Mesothelial cell of epicardium (in vitro differentiated cells): Measurements from ENCODE around the gene SNX1. TPM values are rescaled to one million over a fixed set of nuclear protein-coding genes. Genes with fewer than 3 reads are reported as not detected.

Experiments
- DNase-seq, 2 experiments: peaks; one replicate each; pipeline ENCODE4 v3.0.0; 2021; ENCODE audit warnings: low spot score in 2 of 2; ENCODE audit not compliant: unreplicated experiment in 2 of 2
- H3K27ac Mint-ChIP-seq: 2 replicates; pipeline ENCODE4 v1.8.0; 2021; ENCODE audit warnings: mixed read lengths
- H3K27me3 Mint-ChIP-seq: 2 replicates; pipeline ENCODE4 v1.8.0; 2021; ENCODE audit warnings: low read depth, mixed read lengths
- H3K36me3 Mint-ChIP-seq: 2 replicates; pipeline ENCODE4 v1.8.0; 2021; ENCODE audit warnings: mixed read lengths
- H3K4me1 Mint-ChIP-seq: 2 replicates; pipeline ENCODE4 v1.8.0; 2021; ENCODE audit warnings: mixed read lengths
- H3K4me3 Mint-ChIP-seq: 2 replicates; pipeline ENCODE4 v1.8.0; 2021; ENCODE audit warnings: mild to moderate bottlenecking, moderate library complexity, mixed read lengths
- H3K9me3 Mint-ChIP-seq: 2 replicates; pipeline ENCODE4 v1.8.0; 2021; ENCODE audit warnings: mixed read lengths
- CTCF ChIP-seq: fragments of 200-600 bp; sonication (generic); IDR thresholded peaks from one replicate; pipeline ENCODE4 v1.5.0; 2021; ENCODE audit warnings: antibody characterized with exemption; ENCODE audit not compliant: unreplicated experiment
- total RNA-seq: library from RNA; stranded (reverse); gene quantifications from 3 replicates; pipeline ENCODE4 v1.2.1, GENCODE V29; 2021

Gene SNX1
- total RNA-seq, 1 donor from 2014 or later: 93.6 TPM

- no peak overlapping the region for H3K4me3 Mint-ChIP-seq
- no peaks in the 10 kb centered on the region for H3K9me3 Mint-ChIP-seq
- peaks cover 17% of the 10 kb centered on the region for H3K27me3 Mint-ChIP-seq
- no peak for DNase-seq
- H3K4me1 Mint-ChIP-seq: peaks cover 18% of the 10 kb centered on the region
- H3K27ac Mint-ChIP-seq: no peak overlapping the region
- no peak for TF ChIP-seq CTCF
- peaks cover 33% of the 10 kb centered on the region for H3K36me3 Mint-ChIP-seq
Measured at GRCh38 chr15:64155802-64156651, 60.2 kb downstream of the SNX1 start.

GRCh38 chr15:64156652-64157331 is 61.0 kb downstream of the SNX1 start:
- H3K27me3 Mint-ChIP-seq: peaks cover 13% of the 10 kb centered on the region
- peaks cover 21% of the 10 kb centered on the region for H3K4me1 Mint-ChIP-seq
- no peaks in the 10 kb centered on the region for H3K9me3 Mint-ChIP-seq
- H3K36me3 Mint-ChIP-seq: peaks cover 33% of the 10 kb centered on the region
- H3K4me3 Mint-ChIP-seq: no peak overlapping the region
- no peak for DNase-seq
- no peak for TF ChIP-seq CTCF
- no peak overlapping the region for H3K27ac Mint-ChIP-seq

GRCh38 chr15:64157599-64158125 is 61.9 kb downstream of the SNX1 start:
- TF ChIP-seq CTCF: no peak
- no peak overlapping the region for H3K4me3 Mint-ChIP-seq
- peaks cover 33% of the 10 kb centered on the region for H3K36me3 Mint-ChIP-seq
- H3K27me3 Mint-ChIP-seq: peaks cover 9% of the 10 kb centered on the region
- no peaks in the 10 kb centered on the region for H3K9me3 Mint-ChIP-seq
- no peak overlapping the region for H3K27ac Mint-ChIP-seq
- DNase-seq: no peak
- peaks cover 23% of the 10 kb centered on the region for H3K4me1 Mint-ChIP-seq

- DNase-seq: no peak
- no peak for TF ChIP-seq CTCF
- H3K4me3 Mint-ChIP-seq: no peak overlapping the region
- peak overlapping the region; percentile 10 for H3K27ac Mint-ChIP-seq
- H3K27me3 Mint-ChIP-seq: peaks cover under 1% of the 10 kb centered on the region
- H3K36me3 Mint-ChIP-seq: peaks cover 33% of the 10 kb centered on the region
- no peaks in the 10 kb centered on the region for H3K9me3 Mint-ChIP-seq
- peaks cover 22% of the 10 kb centered on the region for H3K4me1 Mint-ChIP-seq
Measured at GRCh38 chr15:64158363-64159134, 62.8 kb downstream of the SNX1 start.

- Mint-ChIP-seq H3K9me3 (no peaks in the 10 kb centered on the region), H3K4me1 (peaks cover 26% of the 10 kb centered on the region), H3K27me3 (no peaks in the 10 kb centered on the region), H3K27ac (peak overlapping the region; percentile 87), H3K36me3 (peaks cover 26% of the 10 kb centered on the region), H3K4me3 (peak overlapping the region; percentile 88)
- DNase-seq: no peak
- no peak for TF ChIP-seq CTCF
Measured at GRCh38 chr15:64161688-64162477, 66.1 kb downstream of the SNX1 start.
